H1 (cell line): ENCODE results near the gene GYPE. TPM values are rescaled to one million over a fixed set of nuclear protein-coding genes. Genes with fewer than 3 reads are reported as not detected.

Experiments used
- CTCF ChIA-PET: fragments of 300-600 bp; sonication (Branson Sonifier 250); formaldehyde crosslinking; loops from one replicate; lab custom pipeline; 2021; ENCODE audit not compliant: partially characterized antibody; lab: Charles Lee
- POLR2A ChIA-PET: fragments of 300-600 bp; sonication (Branson Sonifier 250); formaldehyde crosslinking; loops from one replicate; lab custom pipeline; 2021; ENCODE audit warnings: inconsistent platforms; ENCODE audit not compliant: partially characterized antibody; lab: Charles Lee
- DNase-seq, 2 experiments: peaks; one replicate each; pipeline versions ENCODE4 v3.0.0 to v3.0.0-alpha.2; 2010 to 2022; ENCODE audit warnings: low spot score in 2 of 2, low read depth in 1 of 2, mixed read lengths in 1 of 2
- FAIRE-seq: peaks from 2 replicates; lab custom pipeline; 2011; peaks lifted over from hg19 to GRCh38; lab: Jason Lieb, UNC
- H2AFZ ChIP-seq: 2 replicates; pipeline ENCODE4 v1.8.1; 2012; ENCODE audit warnings: low read length, inconsistent platforms
- H2AK5ac ChIP-seq: 2 replicates; pipeline ENCODE4 v1.6.1; 2013; ENCODE audit warnings: low read depth, low read length
- H2BK120ac ChIP-seq: replicated peaks from 2 replicates; pipeline ENCODE3; 2013; ENCODE audit warnings: low read depth, low read length, inconsistent platforms
- H2BK12ac ChIP-seq: 2 replicates; pipeline ENCODE4 v1.6.1; 2013; ENCODE audit warnings: low read depth, low read length
- H2BK15ac ChIP-seq: 2 replicates; pipeline ENCODE4 v1.6.1; 2013; ENCODE audit warnings: low read length
- H2BK20ac ChIP-seq: 2 replicates; pipeline ENCODE4 v1.6.1; 2013; ENCODE audit warnings: low read length
- H2BK5ac ChIP-seq: 2 replicates; pipeline ENCODE4 v1.6.1; 2013; ENCODE audit warnings: low read depth, low read length
- H3K14ac ChIP-seq: 2 replicates; pipeline ENCODE4 v1.6.1; 2013; ENCODE audit warnings: inconsistent platforms; ENCODE audit not compliant: insufficient read length
- H3K18ac ChIP-seq: 2 replicates; pipeline ENCODE4 v1.6.1; 2013; ENCODE audit warnings: low read length; ENCODE audit errors: extremely low read depth
- H3K23ac ChIP-seq: 2 replicates; pipeline ENCODE4 v1.6.1; 2013; ENCODE audit warnings: inconsistent platforms; ENCODE audit not compliant: insufficient read length
- H3K23me2 ChIP-seq: 2 replicates; pipeline ENCODE4 v1.6.1; 2013; ENCODE audit warnings: low read depth, low read length
- H3K27ac ChIP-seq: 2 replicates; pipeline ENCODE4 v1.6.1; 2011; ENCODE audit warnings: low read depth, low read length, inconsistent platforms
- H3K27me3 ChIP-seq, 4 experiments: replicated peaks in 1 of 4; 1 replicate in 1 of 4; 2 replicates in 3 of 4; pipeline versions ENCODE4 v1.6.1 to v1.8.1; 2011 to 2013; ENCODE audit warnings: low read length in 3 of 4, mild to moderate bottlenecking in 3 of 4, inconsistent platforms in 2 of 4, mixed read lengths in 2 of 4, moderate library complexity in 1 of 4; ENCODE audit not compliant: control insufficient read depth in 3 of 4, insufficient read depth in 3 of 4; ENCODE audit errors: extremely low read depth in 1 of 4
- H3K36me3 ChIP-seq, 4 experiments: 2 replicates each; pipeline versions ENCODE4 v1.6.1 to v1.8.1; 2011 to 2013; ENCODE audit warnings: mild to moderate bottlenecking in 4 of 4, low read length in 3 of 4, moderate library complexity in 2 of 4, control low read depth in 1 of 4, inconsistent platforms in 1 of 4; ENCODE audit not compliant: insufficient read depth in 4 of 4, control insufficient read depth in 2 of 4
- H3K4ac ChIP-seq: replicated peaks from 2 replicates; pipeline ENCODE3; 2013; ENCODE audit warnings: low read length, low read depth, mixed read lengths, inconsistent platforms; ENCODE audit not compliant: insufficient read length
- H3K4me1 ChIP-seq, 4 experiments: replicated peaks in 1 of 4; 1 replicate in 1 of 4; 2 replicates in 3 of 4; pipeline versions ENCODE4 v1.6.1 to v1.8.1; 2011 to 2013; ENCODE audit warnings: low read length in 3 of 4, inconsistent platforms in 2 of 4, mixed read lengths in 1 of 4; ENCODE audit not compliant: insufficient read depth in 4 of 4, control insufficient read depth in 3 of 4
- H3K4me2 ChIP-seq, 2 experiments: 2 replicates each; pipeline versions ENCODE4 v1.6.1 to v1.8.1; 2011 to 2013; ENCODE audit warnings: low read depth in 2 of 2, low read length in 2 of 2, control low read depth in 1 of 2, inconsistent platforms in 1 of 2, mild to moderate bottlenecking in 1 of 2; ENCODE audit not compliant: insufficient read depth in 1 of 2
- H3K4me3 ChIP-seq, 4 experiments: fragments of 200-600, 300-600 bp in 1 of 4; sonication (generic), shearing (Covaris generic), sonication (Bioruptor Twin) in 1 of 4; 2 replicates each; pipeline versions ENCODE4 v1.5.1 to v1.8.1; 2011 to 2016; ENCODE audit warnings: low read length in 4 of 4, low read depth in 3 of 4, control low read depth in 2 of 4, inconsistent platforms in 2 of 4, mild to moderate bottlenecking in 2 of 4, mixed read lengths in 1 of 4, moderate library complexity in 1 of 4; ENCODE audit not compliant: insufficient read depth in 2 of 4; ENCODE audit errors: extremely low read depth in 1 of 4
- H3K56ac ChIP-seq: replicated peaks from 2 replicates; pipeline ENCODE3; 2013; ENCODE audit warnings: low read depth, mild to moderate bottlenecking, mixed read lengths, low read length, inconsistent platforms; ENCODE audit not compliant: insufficient read length
- H3K79me1 ChIP-seq: 2 replicates; pipeline ENCODE4 v1.6.1; 2013; ENCODE audit warnings: low read depth, low read length, control low read depth
- H3K79me2 ChIP-seq, 2 experiments: 2 replicates each; pipeline versions ENCODE4 v1.6.1 to v1.8.1; 2012 to 2013; ENCODE audit warnings: low read length in 2 of 2, mild to moderate bottlenecking in 2 of 2, inconsistent platforms in 1 of 2; ENCODE audit not compliant: insufficient read depth in 2 of 2, control insufficient read depth in 1 of 2
- H3K9ac ChIP-seq, 4 experiments: replicated peaks in 1 of 4; 1 replicate in 1 of 4; 2 replicates in 3 of 4; pipeline versions ENCODE4 v1.6.1 to v1.8.1; 2011 to 2013; ENCODE audit warnings: low read depth in 3 of 4, low read length in 3 of 4, control low read depth in 2 of 4, mild to moderate bottlenecking in 2 of 4, moderate library complexity in 2 of 4, inconsistent platforms in 1 of 4; ENCODE audit errors: extremely low read depth in 1 of 4
- H3K9me3 ChIP-seq, 2 experiments: 2 replicates each; pipeline versions ENCODE4 v1.6.1 to v1.8.1; 2012 to 2013; ENCODE audit warnings: mild to moderate bottlenecking in 2 of 2, moderate library complexity in 2 of 2, control low read depth in 1 of 2, inconsistent platforms in 1 of 2, low read depth in 1 of 2, low read length in 1 of 2, mixed read lengths in 1 of 2; ENCODE audit not compliant: insufficient read depth in 2 of 2
- H4K20me1 ChIP-seq, 2 experiments: replicated peaks in 1 of 2; 2 replicates each; pipeline versions ENCODE3 to v1.8.1; 2011 to 2013; ENCODE audit warnings: inconsistent platforms in 2 of 2, low read length in 2 of 2, mild to moderate bottlenecking in 1 of 2; ENCODE audit not compliant: insufficient read depth in 2 of 2, control insufficient read depth in 1 of 2
- H4K5ac ChIP-seq: 2 replicates; pipeline ENCODE4 v1.6.1; 2013; ENCODE audit warnings: low read length, low read depth, mixed read lengths, inconsistent platforms; ENCODE audit not compliant: insufficient read length
- H4K8ac ChIP-seq: 2 replicates; pipeline ENCODE4 v1.8.0; 2013; ENCODE audit warnings: mild to moderate bottlenecking, moderate library complexity, low read length, inconsistent platforms; ENCODE audit not compliant: insufficient read depth; ENCODE audit errors: extremely low read depth
- H4K91ac ChIP-seq: replicated peaks from 2 replicates; pipeline ENCODE3; 2013; ENCODE audit warnings: low read length, mixed read lengths, inconsistent platforms; ENCODE audit not compliant: insufficient read length
- EP300 ChIP-seq, 2 experiments: IDR thresholded peaks; 1 replicate in 1 of 2; 2 replicates in 1 of 2; pipeline ENCODE4 v1.6.1; 2011 to 2012; ENCODE audit warnings: low read depth in 2 of 2, low read length in 2 of 2, mild to moderate bottlenecking in 2 of 2, borderline replicate concordance in 1 of 2, inconsistent platforms in 1 of 2, moderate library complexity in 1 of 2
- RFX5 ChIP-seq: IDR thresholded peaks from 2 replicates; pipeline ENCODE4 v1.6.1; 2011; ENCODE audit warnings: low read depth, low read length, improper control_type of control experiment, borderline replicate concordance
- WGBS, 2 experiments: shearing (Covaris generic) in 1 of 2; methylation state at CpG; one replicate each; pipeline versions ENCODE4 v1.1.6 to v1.1.7; 2013 to 2015; ENCODE audit warnings: low lambda C conversion rate in 2 of 2, mixed read lengths in 2 of 2, inconsistent platforms in 1 of 2, low coverage in 1 of 2, missing lambda C conversion rate in 1 of 2; ENCODE audit not compliant: insufficient replicate concordance in 2 of 2, insufficient coverage in 1 of 2, insufficient read length in 1 of 2; ENCODE audit errors: extremely low coverage in 1 of 2, missing lambda C conversion rate in 1 of 2; 5-methylcytosine and 5-hydroxymethylcytosine counted together
- polyA plus RNA-seq, 7 experiments: library from polyadenylated mRNA; depleted of rRNA in 3 of 7; stranded (reverse) in 5 of 7; unstranded in 2 of 7; fragments of >200 nt in 5 of 7; fragments of 200-250 nt in 2 of 7; gene quantifications; 1 replicate in 5 of 7; 2 replicates in 1 of 7; 4 replicates in 1 of 7; pipeline versions ENCODE4 v1.2.1 to v1.2.3, GENCODE V29; 2011 to 2013; ENCODE audit warnings: missing spikeins in 2 of 7, mixed read lengths in 2 of 7
- total RNA-seq: library from RNA; stranded (reverse); fragmentation: NEBNext Ultra II Directional; extraction: Animal tissue kit (Norgen Biotek cat#: 25700); gene quantifications from 2 replicates; pipeline ENCODE4 v1.2.1, GENCODE V29; 2021

Gene GYPE
- total and polyA plus RNA-seq, 2 of the 8 experiments (the other 6 are each of a cell fraction or from before 2014, with no cell fraction given): not detected

DNA sequence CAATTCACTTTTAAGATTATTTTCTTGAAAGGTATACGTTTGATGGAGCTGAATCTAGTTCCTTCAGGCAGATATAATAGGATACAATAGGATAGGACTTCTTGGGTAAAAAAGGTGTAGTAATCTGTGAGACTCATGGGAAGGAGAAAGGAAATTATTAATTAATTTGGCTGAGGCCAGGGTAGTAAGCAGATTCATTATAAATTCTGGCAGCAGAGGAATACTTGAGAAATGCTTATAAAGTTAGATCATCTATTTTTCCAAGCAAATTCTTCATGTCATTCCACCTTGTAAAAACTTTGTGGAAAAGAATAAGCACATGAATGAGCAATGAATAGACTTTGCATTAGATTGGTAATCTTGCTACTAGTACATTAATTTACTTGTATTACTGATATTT, 46.9 kb downstream of the GYPE start:
- Histone ChIP-seq H3K4me2 (no peak overlapping the region), H3K27me3 (no peaks in the 10 kb centered on the region), H3K9me3 (no peaks in the 10 kb centered on the region), H4K5ac (no peak overlapping the region), H3K23me2 (no peaks in the 10 kb centered on the region), H3K9ac (no peak overlapping the region), H3K14ac (no peak overlapping the region), H3K4me1 (no peaks in the 10 kb centered on the region), H4K20me1 (no peaks in the 10 kb centered on the region), H3K4me3 (no peak overlapping the region), H3K79me2 (no peaks in the 10 kb centered on the region), H2BK20ac (no peak overlapping the region), H3K27ac (no peak overlapping the region), H2BK120ac (no peak overlapping the region), H2BK5ac (no peak overlapping the region), H2BK15ac (no peak overlapping the region), H3K23ac (no peak overlapping the region), H3K36me3 (no peaks in the 10 kb centered on the region), H3K56ac (no peak overlapping the region), H2AK5ac (no peak overlapping the region), H2AFZ (no peak overlapping the region), H2BK12ac (no peak overlapping the region), H3K18ac (no peak overlapping the region), H4K8ac (no peak overlapping the region), H3K4ac (no peak overlapping the region), H3K79me1 (no peaks in the 10 kb centered on the region), H4K91ac (no peak overlapping the region)
- POLR2A ChIA-PET: no interaction called here
- FAIRE-seq: no peak
- no peak for DNase-seq
- 80% methylated on average over 1 of the region's 1 CpG; no CpG with 5 or more reads in 1 of the 2 experiments for WGBS, 2 experiments
- TF ChIP-seq EP300 (IDR thresholded peaks at IDR 0.05; ENCODE audit: borderline replicate concordance in 1 of 2, low read depth in 2 of 2, low read length in 2 of 2): no peak
- no peak for TF ChIP-seq RFX5
- CTCF ChIA-PET: no interaction called here
